ENCODE measurements around the gene MEOX1. TPM values are rescaled to one million over a fixed set of nuclear protein-coding genes. Genes with fewer than 3 reads are reported as not detected.

MEOX1 gene
- total RNA-seq, 2 donors from 2014 or later, result 3.4 to 6.1 TPM

GRCh38 chr17:43620581-43620980 lies 41.1 kb downstream of the MEOX1 start:
- Histone ChIP-seq H3K27me3 (replicated peaks; ENCODE audit: insufficient read depth) (no peaks in the 10 kb centered on the region), H3K27ac (no peak overlapping the region), H3K4me3 (no peak overlapping the region), H3K36me3 (no peaks in the 10 kb centered on the region), H3K9me3 (no peaks in the 10 kb centered on the region), H3K4me1 (replicated peaks) (no peaks in the 10 kb centered on the region)
- 19% methylated on average over 2 of the region's 2 CpGs for WGBS
- no peak for DNase-seq (ENCODE audit: low spot score)
- no peak for TF ChIP-seq POLR2A (IDR thresholded peaks at IDR 0.05)
- no peak for TF ChIP-seq CTCF (IDR thresholded peaks at IDR 0.05)
- no peak for TF ChIP-seq POLR2AphosphoS5 (IDR thresholded peaks at IDR 0.05)
- intact Hi-C loops (cut with DNase I), result no loop called here

- Histone ChIP-seq H3K27me3 (replicated peaks; ENCODE audit: insufficient read depth) (no peaks in the 10 kb centered on the region), H3K4me1 (replicated peaks) (no peaks in the 10 kb centered on the region), H3K27ac (no peak overlapping the region), H3K36me3 (no peaks in the 10 kb centered on the region), H3K9me3 (no peaks in the 10 kb centered on the region), H3K4me3 (no peak overlapping the region)
- 79% methylated on average over 9 of the region's 9 CpGs for WGBS
- no peak for DNase-seq (ENCODE audit: low spot score)
- TF ChIP-seq POLR2A (IDR thresholded peaks at IDR 0.05), result no peak
- TF ChIP-seq POLR2AphosphoS5 (IDR thresholded peaks at IDR 0.05), result no peak
- no peak for TF ChIP-seq CTCF (IDR thresholded peaks at IDR 0.05)
- intact Hi-C loops (cut with DNase I), result no loop called here
Observed at GRCh38 chr17:43620147-43620546, 41.6 kb downstream of the MEOX1 start.

GRCh38 chr17:43619705-43620104 lies 42.0 kb downstream of the MEOX1 start:
- Histone ChIP-seq H3K4me1 (replicated peaks) (no peaks in the 10 kb centered on the region), H3K9me3 (no peaks in the 10 kb centered on the region), H3K27ac (no peak overlapping the region), H3K36me3 (no peaks in the 10 kb centered on the region), H3K4me3 (no peak overlapping the region), H3K27me3 (replicated peaks; ENCODE audit: insufficient read depth) (no peaks in the 10 kb centered on the region)
- WGBS, result 82% methylated on average over 5 of the region's 5 CpGs
- intact Hi-C loops (cut with DNase I), result no loop called here
- DNase-seq (ENCODE audit: low spot score), result no peak
- no peak for TF ChIP-seq CTCF (IDR thresholded peaks at IDR 0.05)
- no peak for TF ChIP-seq POLR2A (IDR thresholded peaks at IDR 0.05)
- no peak for TF ChIP-seq POLR2AphosphoS5 (IDR thresholded peaks at IDR 0.05)

- Histone ChIP-seq H3K27ac (no peak overlapping the region), H3K27me3 (replicated peaks; ENCODE audit: insufficient read depth) (no peaks in the 10 kb centered on the region), H3K4me3 (no peak overlapping the region), H3K4me1 (replicated peaks) (no peaks in the 10 kb centered on the region), H3K9me3 (no peaks in the 10 kb centered on the region), H3K36me3 (no peaks in the 10 kb centered on the region)
- no peak for DNase-seq (ENCODE audit: low spot score)
- intact Hi-C loops (cut with DNase I), result no loop called here
- WGBS, result 94% methylated on average over 8 of the region's 8 CpGs
- TF ChIP-seq CTCF (IDR thresholded peaks at IDR 0.05), result no peak
- no peak for TF ChIP-seq POLR2AphosphoS5 (IDR thresholded peaks at IDR 0.05)
- no peak for TF ChIP-seq POLR2A (IDR thresholded peaks at IDR 0.05)
Observed at GRCh38 chr17:43618276-43618675, 43.4 kb downstream of the MEOX1 start.

GRCh38 chr17:43616852-43617251 lies 44.9 kb downstream of the MEOX1 start:
- TF ChIP-seq POLR2AphosphoS5 (IDR thresholded peaks at IDR 0.05) (no peak), POLR2A (IDR thresholded peaks at IDR 0.05) (no peak), CTCF (IDR thresholded peaks at IDR 0.05) (no peak)
- Histone ChIP-seq H3K4me1 (replicated peaks) (no peaks in the 10 kb centered on the region), H3K9me3 (no peaks in the 10 kb centered on the region), H3K27me3 (replicated peaks; ENCODE audit: insufficient read depth) (no peaks in the 10 kb centered on the region), H3K27ac (no peak overlapping the region), H3K4me3 (no peak overlapping the region), H3K36me3 (no peaks in the 10 kb centered on the region)
- WGBS, result 53% methylated on average over 4 of the region's 5 CpGs
- intact Hi-C loops (cut with DNase I), result no loop called here
- DNase-seq (ENCODE audit: low spot score), result no peak

Measured in prostate gland (tissue), 2 donors.